ENCODE results near the gene OR2W1.

Gene OR2W1, protein sequence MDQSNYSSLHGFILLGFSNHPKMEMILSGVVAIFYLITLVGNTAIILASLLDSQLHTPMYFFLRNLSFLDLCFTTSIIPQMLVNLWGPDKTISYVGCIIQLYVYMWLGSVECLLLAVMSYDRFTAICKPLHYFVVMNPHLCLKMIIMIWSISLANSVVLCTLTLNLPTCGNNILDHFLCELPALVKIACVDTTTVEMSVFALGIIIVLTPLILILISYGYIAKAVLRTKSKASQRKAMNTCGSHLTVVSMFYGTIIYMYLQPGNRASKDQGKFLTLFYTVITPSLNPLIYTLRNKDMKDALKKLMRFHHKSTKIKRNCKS

DNA sequence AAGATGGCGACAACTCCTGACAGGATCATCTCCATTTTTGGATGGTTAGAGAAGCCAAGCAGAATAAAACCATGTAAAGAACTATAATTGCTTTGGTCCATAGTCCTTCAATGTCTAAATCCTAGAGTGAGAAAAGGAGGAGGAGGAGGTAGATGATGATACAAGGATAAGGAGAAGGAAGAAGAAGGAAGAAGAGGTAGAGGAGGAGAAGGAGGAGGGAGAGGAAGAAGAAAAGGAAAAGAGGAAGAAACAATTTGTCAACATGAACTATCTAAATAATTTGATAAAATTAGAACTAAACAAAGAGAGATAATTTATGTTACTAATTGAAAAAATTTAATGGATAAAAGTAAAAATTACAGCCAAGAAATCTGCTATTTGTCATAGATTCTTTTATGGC, at the start of gene OR2W1:
TSS of gene OR2W1 (minus strand) at position 101 of the 400 bp plus-strand sequence. CDS start at position 101, 0 bp downstream.
- no peak for DNase-seq (ENCODE audit: low read depth)

GRCh38 chr6:29092957-29093356, 48.0 kb upstream of the OR2W1 start:
- no peak for DNase-seq (ENCODE audit: low read depth)

DNA sequence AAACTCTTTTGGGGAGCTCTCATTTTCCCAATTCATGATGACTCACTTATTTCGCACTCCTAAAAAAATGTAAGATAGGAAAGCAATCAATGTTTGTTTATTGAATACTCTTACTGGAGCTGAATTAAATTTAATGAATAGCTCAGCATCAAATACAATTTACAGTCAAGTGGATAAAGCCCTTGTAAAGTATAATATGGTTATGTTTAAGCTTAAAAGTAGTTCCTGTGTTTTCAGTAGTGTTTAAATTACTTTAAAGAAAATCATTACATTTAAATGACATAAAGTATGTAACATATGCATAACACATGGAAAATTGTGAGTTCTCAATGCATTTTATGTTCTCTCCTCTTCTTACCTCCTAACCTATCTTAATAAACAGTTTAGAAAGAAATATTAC, 42.2 kb upstream of the OR2W1 start, which contains the start of gene OR2B3:
TSS of gene OR2B3 (minus strand) at position 101 of the 400 bp plus-strand sequence. CDS start at position 36, 65 bp downstream.
- no peak for DNase-seq (ENCODE audit: low read depth)

GRCh38 chr6:29082457-29082856, 37.5 kb upstream of the OR2W1 start:
- DNase-seq (ENCODE audit: low read depth) = no peak

GRCh38 chr6:29081312-29081711, 36.3 kb upstream of the OR2W1 start:
- no peak for DNase-seq (ENCODE audit: low read depth)

DNA sequence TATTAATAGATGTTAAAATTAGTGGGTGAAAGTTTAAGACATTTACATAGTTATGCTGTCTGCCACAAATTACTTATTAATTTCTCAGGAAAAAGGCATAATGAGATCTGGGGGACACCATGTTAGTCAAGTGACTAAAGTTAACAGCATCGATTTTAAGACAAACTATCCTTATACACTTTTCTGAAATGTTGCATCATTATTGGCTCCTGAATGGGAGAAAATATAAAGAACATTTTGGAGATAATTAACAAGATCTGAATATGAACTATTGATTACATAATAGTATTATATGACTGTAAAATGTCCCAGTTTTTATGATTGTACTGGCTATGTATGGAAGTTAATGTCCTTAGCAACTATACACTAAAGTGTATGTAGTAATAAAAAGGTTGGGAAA, 34.2 kb upstream of the OR2W1 start:
- no peak for DNase-seq (ENCODE audit: low read depth)

- no peak for DNase-seq (ENCODE audit: low read depth)
Observed at GRCh38 chr6:29071831-29072723, 27.1 kb upstream of the OR2W1 start.

GRCh38 chr6:29051680-29052079, 6.7 kb upstream of the OR2W1 start:
- DNase-seq (ENCODE audit: low read depth) = no peak

GRCh38 chr6:29035951-29036350, 9.0 kb downstream of the OR2W1 start:
- DNase-seq (ENCODE audit: low read depth) = no peak

- no peak for DNase-seq (ENCODE audit: low read depth)
Observed at GRCh38 chr6:29028821-29029220, 16.2 kb downstream of the OR2W1 start.

DNA sequence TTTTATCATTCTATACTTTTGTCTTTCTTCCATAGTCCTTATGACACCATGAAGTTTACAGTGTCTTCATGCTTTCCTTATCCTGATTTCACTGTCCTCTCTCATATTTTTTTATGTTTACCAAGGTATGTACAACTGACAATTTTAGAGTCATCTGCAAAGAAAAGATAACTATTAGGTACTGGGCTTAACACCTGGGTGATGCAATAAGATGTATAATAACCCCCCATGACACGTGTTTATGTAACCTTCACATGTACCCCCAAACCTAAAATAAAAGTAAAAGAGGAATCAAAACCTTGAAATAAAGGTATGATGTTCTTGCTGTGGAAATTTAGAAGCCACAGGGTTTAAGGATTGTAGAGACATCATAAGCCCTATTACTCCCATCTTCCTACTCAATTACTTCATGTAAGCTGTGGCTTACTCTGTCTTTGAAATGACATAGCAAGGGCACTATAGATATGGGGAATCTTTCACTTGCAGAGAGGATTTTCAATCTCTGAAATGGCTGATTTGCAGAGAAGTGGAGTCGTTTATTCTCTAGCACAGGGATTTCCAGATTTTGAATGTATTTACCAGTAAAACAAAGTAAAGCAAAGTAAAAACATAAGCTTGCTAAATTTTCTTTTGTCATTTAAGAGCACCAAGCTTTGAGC, 18.9 kb downstream of the OR2W1 start:
- no peak for DNase-seq (ENCODE audit: low read depth)

GRCh38 chr6:29021434-29021833, 23.5 kb downstream of the OR2W1 start:
- no peak for DNase-seq (ENCODE audit: low read depth)

DNA sequence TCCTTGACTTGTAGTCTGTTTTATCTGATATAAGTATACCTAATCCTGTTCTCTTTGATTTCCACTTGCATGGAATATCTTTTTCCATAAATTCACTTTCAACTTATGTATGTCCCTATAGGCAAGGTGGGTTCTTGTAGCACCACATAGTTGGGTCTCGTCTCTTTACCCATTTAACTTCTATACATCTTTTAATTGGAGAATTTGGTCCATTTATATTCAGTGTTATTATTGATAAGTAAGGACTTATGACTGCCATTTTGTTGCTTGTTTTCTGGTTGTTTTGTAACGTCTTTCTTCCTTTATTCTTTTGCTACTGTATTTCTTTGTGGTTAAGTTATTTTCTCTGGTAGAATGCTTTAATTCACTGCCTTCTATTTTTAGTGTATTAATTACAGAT, 25.3 kb downstream of the OR2W1 start:
- DNase-seq (ENCODE audit: low read depth) = no peak

DNA sequence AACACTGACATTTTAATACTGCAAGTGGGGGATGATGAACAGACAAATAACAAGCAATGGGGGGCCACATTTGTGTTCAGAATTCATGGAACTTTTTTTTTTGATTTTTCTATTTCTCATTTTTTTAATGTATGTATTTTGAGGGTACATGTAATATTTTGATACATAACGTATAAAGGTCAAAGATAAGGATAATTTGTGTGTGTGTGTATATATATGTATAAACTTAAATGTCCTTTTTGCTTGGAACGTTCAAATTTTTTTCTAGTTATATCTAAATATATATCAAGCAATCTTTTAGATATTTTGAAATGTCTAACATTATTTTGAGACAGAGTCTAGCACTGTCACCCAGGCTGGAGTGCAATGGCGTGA, 27.6 kb downstream of the OR2W1 start:
- no peak for DNase-seq (ENCODE audit: low read depth)

GRCh38 chr6:29016559-29017427, 28.2 kb downstream of the OR2W1 start:
- DNase-seq (ENCODE audit: low read depth) = peak; percentile 47

- no peak for DNase-seq (ENCODE audit: low read depth)
Observed at GRCh38 chr6:29014729-29015608, 30.0 kb downstream of the OR2W1 start.

DNA sequence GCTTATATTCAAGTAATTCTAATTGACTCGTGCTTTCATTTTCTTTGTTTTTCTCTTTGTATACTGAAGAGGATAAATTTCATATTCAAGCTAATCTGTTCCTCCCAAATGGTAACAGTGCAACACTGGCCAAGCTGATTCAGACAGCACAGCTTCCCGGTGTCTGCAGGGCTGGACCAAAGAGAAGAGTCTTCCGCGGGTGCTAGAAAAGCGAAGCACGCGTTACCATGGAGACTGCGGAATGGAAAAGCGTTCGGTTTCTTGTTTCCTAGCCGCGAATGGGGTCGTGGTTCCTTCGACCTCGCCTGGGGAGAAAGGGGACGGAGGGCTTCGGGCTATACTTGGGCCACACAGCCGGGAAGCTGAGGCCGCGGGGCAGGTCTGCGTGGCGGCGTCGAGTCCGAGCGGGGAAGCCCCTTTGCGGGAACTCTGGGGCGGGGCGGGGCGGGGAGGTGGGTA, 33.7 kb downstream of the OR2W1 start:
- no peak for DNase-seq (ENCODE audit: low read depth)

DNA sequence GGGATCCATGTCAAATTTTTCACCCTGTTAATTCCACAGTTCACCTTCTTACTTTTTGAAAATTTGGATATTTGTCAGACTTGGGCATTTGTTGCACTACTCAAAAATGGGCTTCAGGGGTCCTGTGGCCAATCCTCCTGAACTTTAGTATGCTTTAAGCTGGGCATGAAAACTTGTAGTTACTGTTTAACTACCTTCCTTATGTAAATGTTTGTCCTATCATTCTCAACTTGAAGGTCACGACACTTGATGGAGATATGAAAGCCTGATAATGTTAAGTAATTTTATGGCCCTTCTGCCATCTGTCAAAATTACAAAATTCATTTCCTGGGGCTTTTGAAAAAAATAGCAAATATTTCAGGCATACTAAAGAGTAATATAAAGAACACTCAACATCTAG, 35.6 kb downstream of the OR2W1 start:
- no peak for DNase-seq (ENCODE audit: low read depth)

DNA sequence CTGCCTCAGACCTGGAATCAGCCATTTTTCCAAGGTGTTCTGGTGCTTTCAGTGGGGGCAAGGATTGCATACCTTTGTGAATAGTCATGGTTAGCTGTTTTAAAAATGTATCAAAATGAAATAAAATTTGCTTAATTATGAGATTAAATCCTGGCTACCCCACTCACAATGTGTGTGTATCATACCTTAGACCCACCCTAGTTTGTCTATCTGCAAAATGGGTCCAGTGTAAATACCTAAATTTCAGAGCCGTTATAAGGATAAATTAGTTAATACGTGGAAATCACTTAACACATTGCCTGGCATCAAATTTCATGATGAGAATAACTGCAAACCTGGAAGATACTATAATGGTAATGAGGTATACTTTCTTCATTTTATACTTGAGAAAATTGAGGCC, 36.9 kb downstream of the OR2W1 start:
- DNase-seq (ENCODE audit: low read depth) = no peak

- DNase-seq (ENCODE audit: low read depth) = no peak
Observed at GRCh38 chr6:29005183-29005885, 39.6 kb downstream of the OR2W1 start, which contains the start of gene ZNF311. Gene ZNF311 (minus strand): TSS chr6:29005315. CDS start chr6:29003954, 1,361 bp downstream.
